ENCODE measurements around the gene ATP6V0D1.
A peak's percentile ranks its signal among the peaks of the same experiment; 100 is the strongest.
"Not testable (repeated sequence)": the region's sequence is repeated elsewhere in the genome, so short reads cannot be mapped to it uniquely, and the experiment has no call there.

ATP6V0D1 gene

DNA sequence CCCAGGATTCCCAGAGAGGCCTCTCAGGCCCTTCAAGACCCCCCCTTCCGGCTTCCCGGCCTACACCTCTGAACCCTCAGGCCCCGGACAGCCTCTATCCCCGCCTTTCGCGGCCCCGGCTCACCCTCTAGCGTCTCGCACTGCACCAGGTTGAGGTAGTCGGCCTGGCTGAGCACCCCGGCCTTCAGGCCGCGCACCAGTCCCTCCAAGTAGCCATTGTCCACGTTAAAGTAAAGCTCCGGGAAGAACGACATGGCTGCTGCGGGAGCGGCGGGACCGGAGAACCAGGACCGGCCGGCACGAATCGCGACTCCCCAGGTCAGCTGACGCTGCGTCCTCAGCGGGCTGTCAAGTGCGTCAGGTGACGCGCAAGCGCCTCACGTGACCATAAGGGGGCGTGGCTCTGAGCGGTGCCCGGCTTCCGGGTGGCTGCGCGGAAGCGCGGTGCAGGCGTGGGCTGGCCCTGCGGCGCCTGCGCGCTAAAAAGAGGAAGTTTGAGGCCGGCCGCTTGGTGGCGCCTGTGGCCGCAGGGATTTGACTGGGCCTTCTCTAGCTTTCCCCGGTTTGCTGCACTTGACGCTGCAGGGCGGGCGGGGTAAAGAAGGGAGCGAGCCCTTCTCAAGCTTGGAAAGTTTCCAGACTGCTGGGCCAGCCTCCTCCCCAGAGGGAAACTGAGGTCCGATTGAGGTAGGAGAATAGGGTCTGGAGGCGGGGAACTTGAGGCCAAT lies at the start of gene ATP6V0D1:
Gene ATP6V0D1 (minus strand): TSS at position 325 of the 728 bp plus-strand sequence. CDS start 71 bp downstream, at position 254.
- peak; percentile 98 for DNase-seq (ENCODE audit: low spot score)

DNA sequence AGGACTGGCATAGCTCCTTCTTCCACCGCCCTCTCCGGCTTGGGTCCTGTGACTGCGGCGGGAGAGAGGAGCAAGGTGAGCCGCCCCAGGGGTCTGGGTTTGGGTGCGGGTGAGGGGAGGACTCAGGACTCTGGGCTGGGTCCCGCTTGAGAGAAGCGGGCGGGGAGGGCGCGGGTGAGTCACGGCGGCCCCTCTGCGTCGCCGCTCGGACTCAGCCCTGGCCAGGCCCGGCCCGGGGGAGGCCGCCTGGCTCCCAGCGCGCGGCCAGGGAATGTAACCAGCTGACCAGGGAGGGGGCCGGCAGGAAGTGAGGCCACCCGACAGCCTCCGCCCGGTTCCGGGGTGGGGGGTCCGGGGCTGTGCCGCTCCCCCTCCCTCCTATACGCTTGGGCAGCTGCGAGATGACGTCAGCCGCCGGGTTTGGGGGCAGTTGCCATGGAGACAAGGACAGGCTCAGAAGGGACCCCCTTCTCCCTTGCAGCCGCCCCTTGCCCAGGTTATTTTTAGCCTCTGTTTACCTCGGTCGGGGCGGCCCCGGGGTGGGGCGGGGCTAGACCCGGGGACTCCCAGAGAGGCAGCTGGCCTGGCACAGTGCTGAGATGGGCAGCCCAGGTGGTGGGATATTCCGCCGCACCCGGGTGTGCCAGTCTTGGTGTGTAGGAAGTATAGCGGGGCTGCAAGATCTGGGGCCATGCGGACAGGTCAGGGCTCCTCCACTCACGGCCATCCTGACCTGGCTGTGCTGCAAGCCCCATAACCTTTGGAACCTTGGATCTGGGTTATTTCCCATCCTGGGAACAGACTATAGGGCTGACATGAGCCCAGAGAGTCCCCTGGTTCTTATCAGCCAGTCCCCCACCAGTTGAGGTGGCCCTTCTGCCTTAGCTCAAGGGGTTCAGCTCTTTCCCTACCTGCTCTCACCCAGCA lies 49.3 kb upstream of the ATP6V0D1 start:
- DNase-seq (ENCODE audit: low spot score), result peak; percentile 92

DNA sequence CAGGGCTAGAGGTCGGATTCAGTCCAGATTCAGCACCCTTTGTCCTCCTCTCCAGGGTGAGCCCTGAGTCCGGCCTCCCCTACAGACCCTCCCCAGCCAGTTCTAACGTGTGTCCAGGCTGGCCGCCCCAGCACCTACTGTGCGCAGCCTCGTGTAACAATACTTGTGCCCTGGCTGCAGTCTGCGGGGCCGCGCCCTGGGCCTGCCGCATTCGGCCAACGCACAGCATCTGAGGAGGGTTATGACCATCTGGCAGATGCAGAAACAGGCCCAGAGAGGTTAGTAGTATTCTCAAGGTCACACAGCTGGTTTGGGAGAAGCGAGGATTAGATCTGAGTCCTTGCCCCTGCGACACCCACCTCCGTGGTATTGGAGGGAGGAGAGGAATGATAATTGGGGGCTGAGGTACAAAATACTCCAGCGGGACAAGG lies 48.6 kb upstream of the ATP6V0D1 start:
- peak; percentile 81 for DNase-seq (ENCODE audit: low spot score)

DNA sequence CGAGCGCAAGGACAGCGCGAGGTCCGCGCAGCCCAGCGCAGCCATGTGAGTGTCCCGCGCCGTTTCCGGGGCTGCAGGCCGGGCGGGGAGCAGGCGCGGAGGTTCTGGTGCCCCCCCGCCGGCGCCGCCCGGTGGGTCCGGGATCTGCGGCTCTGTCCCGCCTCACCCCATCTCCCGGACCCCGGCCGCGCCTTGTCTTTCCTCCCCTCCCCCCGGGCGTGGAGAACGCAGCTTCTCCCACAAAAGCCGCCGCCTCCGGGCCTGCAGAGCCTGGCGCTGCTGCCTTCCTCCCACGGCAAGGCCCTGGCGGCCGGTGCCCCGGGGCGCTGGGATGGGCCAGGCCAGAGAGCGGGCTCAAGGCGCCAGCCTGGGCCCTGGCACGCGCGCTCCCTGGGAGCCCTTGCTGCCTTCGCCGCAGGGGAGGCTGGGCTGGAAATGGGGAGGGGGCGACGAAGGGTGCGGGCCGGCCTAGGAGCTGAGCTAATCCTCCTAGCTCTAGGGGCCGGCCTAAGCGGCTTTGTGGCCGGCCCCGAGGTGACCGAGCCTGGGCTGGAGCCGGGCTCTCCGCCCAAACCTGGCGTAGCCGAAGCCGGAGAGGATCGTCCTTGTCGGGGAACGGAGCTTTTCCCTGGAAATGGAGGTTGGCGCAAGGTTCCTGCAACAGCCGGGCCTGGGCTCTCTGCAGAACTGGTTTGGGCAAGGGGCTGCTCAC lies 48.1 kb upstream of the ATP6V0D1 start:
- peak; percentile 45 for DNase-seq (ENCODE audit: low spot score)

DNA sequence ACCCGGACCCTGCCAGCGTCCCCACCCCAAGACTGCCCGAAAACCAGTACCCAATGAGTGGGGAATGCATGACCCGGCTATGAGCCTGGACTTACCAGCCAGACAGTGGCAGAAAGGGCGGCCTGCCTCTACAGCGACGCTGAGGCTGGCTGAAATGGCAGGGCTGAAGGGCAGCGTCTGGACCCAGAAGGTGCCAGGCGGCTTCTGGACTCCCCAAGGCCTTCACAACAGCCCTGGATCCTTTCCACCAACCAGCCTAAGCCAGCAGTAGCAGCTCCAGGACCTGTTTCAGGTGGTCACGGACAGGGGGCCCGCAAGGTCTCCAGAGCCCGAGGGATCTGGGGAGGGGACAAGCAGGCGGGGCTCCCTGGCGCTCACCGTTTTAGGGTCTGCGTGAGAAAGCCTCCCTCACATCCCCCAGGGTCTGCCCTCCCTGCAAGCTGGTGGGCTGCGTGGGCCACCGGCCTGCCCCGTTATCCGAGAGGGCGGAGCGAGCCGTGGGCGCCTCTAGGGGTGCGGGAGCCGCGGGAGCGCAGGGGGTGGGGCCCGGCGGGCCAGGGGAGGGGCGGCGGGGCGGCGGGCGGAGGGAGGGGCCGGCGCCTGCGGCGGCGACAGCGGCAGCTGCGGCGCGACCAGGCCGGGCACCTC lies 47.4 kb upstream of the ATP6V0D1 start, which contains the start of gene RIPOR1:
Gene RIPOR1 (plus strand): TSS at position 608 of the 648 bp plus-strand sequence. CDS start 9,618 bp downstream, outside the sequence.
- DNase-seq (ENCODE audit: low spot score), result peak; percentile 66

DNA sequence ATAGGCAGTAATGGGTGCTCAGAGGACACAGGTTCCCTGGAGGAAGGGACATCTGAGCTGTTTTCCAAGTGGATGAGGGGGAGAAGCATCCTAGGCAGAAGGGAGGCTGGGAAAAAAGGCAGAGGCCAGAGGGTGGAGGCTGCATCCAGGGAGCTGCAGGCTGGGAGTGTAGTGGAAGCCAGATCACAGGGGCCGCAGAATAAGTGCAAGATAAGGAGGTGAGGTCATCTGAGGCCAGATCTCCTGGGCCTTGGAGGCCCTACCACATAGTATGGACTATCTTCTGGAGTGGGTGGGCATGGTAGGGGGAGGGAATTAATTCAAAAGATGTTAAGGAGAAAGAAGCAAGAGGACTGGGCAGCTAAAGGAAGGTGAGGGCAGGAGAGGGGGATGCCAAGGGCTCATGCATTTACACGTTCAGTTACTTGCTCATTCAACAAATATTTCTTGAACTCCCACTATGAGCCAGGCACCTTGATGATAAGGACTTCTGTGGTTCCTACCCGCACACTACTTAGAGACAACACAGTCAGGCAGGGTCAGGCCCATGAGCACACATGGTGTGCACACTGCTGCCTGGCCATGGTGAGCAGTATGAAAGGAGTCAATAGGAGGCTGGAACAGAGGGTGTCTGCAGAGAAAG lies 45.3 kb upstream of the ATP6V0D1 start:
- no peak for DNase-seq (ENCODE audit: low spot score)

DNA sequence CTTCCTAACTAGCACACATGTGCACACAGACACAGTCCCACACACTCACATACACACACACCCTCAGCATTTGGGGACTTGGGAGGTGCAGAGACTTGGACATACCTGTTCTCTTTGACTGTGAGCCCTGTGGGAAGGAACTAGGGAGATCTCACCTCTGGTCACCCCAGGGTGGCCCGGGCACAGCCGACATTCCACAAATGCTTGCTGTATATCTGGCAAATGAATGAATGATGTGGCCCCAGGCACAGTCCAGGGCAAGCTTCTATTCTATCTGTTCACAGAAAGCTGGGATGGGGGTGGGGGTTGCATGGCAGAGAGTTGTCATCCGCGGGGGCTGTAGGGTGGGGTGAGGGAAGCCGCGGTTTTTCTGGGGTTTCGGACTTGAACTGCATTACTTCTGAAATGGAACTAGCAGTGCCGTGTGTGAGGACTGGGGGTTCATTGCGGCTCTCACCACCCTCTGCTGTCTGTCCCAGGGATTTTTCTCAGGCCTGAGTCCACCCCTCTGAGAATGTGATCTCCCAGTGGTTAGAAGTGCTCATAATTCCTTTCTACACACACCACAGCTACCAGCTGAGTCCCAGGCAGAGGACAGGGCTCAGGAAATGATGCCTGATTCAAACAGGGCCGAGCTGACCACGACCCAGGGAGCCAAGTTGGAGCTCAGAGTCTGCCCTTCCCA lies 44.4 kb upstream of the ATP6V0D1 start:
- DNase-seq (ENCODE audit: low spot score), result peak; percentile 14

DNA sequence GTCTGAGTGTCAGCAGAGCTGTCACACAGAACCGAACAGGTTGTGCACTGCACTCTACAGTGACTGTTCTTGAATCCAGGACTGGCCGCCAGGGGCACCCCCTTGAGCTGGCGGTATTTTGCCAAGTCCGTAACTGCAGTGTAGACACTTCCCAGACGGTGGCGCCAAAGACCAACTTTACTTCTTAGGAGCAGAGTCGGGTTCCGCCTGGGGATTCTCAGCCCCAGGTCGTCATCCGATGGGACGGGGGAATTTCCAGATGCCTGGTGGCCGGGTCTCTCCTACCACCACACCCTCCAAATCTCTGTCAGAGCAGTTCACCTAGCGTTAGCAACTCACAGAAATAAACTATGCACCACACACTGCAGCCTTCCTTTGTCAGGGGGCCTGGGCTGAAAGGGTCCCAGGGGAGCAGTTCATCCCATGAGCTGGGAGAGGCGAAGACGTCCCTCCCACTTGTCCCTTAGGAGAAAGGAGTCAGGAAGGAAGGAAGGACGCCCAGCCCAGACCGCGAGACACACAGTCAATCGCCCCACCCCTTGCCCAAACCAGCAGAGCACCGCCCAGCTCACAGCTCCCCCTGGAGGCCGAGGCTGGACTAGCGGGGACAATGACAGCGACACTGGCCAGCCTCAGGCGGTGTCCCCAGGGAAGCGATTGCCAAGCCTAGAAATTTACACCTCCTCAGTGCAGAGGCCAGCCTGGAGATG lies 40.3 kb upstream of the ATP6V0D1 start:
- DNase-seq (ENCODE audit: low spot score), result peak; percentile 99

DNA sequence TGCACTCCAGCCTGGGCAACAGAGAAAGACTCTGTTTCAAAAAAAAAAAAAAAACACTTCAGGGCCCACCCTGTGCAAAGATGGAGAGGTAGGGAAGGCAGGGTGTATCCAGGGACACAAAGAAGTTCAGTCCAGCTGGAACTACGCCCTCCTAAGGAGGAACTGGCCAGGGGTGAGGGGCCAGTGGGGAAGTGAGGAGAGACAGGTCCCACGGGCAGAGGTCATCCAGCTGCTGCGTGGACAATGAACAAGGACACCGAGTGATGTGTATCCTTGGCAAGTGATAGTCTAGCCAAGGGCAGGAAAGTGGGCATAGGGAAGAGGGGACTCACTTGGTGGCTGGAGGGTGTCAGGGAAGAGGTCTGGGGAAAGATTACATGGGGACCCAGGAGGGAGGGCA lies 38.3 kb upstream of the ATP6V0D1 start:
- DNase-seq (ENCODE audit: low spot score), result no peak

DNA sequence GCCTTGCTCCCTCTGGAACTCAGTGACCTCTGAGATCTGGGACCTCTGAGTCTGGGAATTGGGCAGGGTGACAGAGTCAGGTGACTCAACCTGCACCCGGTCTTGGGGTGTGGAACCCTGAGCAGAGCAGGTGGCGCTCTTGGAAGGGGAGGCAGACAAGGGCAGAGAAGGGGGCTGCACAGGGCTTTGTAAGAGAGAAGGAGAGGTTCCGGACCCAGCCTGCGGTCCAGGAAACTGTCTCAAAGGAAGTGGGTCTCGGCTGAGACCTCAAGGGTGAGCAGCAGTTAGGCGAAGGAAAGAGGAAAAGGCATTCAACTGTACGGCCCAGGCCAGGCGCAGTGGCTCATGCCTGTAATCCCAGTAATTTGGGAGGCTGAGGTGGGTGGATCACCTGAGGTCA lies 37.7 kb upstream of the ATP6V0D1 start:
- DNase-seq (ENCODE audit: low spot score), result no peak

DNA sequence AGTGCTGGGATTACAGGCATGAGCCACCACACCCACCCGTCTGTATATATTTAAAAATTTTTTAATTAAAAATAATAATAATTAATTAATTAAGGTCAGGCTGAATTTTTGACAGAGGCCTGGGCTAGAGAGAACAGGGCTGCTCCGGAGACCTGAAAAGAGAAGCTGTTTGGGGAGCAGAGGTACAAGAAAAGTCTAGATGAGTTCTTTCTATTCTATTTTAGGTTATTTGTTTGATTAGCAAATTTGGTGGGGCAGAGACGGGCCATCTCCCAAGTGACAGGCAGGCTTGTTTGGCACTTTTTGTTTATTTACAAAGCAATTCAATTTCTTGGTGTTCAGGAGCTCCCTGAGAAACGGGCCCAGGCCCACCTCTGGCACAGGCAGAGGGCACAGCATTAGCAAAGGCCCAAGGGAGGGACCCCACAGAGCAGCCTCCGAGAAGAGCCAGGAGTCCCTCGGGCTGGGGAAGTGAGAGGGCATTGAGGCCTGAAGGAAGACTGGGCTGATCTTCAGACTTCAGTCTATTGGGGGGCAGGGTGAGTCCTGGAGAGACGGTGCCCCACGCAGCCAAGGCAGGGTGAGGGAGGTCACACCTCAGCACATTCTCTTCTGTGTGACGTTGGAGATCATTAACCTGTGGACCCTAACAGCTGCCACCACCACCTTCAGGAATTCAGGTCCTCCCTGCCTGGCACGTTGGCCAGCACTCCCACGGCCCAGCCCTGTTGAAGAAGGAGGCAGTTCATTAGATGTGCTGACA lies 36.9 kb upstream of the ATP6V0D1 start:
- DNase-seq (ENCODE audit: low spot score), result peak; percentile 84

DNA sequence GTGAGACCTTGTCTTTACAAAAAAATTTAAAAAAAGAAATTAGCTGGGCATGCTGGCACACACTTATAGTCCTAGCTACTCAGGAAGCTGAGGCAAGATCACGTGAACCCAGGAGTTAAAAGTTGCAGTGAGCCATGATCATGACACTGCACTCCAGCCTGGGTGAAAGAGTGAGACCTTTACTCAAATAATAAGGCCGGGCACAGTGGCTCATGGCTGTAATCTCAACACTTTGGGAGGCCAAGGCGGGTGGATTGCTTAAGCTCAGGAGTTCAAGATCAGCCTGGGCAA lies 36.1 kb upstream of the ATP6V0D1 start:
- no peak for DNase-seq (ENCODE audit: low spot score)

DNA sequence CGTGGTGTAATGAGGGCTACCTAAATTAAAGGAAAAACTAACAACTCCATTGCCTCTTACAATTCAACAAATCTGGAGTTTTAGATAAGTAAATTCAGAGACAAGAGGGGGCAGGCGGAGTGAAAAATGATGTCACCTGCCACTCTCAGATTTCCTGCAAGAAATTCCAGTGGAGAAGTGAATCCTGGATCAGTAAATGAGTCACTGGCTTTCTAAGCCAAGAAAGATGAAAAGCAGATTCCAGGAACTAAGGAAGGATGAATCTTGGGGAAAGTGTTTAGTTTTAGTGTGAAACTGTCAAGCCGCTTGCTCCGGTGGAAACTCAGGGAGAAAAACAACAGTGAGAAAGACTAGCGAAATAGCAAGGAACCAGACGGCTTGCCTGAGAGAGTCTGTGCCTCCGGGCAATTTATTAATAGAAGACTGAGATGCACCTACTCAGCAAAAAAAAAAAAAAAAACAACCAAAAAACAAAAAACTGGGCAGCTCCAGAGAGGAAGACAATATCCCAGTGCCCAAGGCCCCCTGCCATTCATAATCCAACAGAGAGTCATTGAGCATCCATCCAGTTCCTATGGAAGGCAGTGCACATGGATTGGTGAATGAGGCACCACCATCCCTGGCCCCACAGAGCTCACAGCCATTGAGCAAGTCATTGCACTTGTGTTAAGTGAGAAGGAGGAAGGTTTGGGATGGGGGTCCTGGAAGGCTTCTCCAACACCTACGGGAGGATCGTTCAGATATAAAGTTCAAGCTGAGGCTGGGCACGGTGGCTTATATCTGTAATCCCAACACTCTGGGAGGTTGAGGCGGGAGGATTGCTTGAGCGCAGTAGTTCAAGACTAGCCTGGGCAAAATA lies 35.6 kb upstream of the ATP6V0D1 start:
- no peak for DNase-seq (ENCODE audit: low spot score)

DNA sequence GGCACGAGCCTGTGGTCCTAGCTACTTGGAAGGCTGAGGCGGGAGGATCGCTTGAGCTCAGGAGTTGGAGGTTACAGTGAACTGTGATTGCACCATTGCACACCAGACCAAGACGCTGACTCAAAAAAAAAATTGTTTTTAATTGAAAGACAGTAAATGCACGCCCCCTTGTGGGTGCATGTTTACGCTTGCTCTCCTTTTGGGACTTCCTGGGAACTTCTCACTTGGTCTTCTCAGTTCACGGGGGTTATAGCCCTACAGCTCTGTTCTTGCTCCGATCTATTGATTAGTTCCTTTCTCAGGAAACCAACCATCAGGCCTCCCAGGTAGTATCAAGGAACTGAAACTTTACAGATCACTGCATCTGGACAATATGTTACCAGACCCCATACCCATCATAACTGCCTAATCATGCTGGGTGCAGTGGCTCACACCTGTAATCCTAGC lies 33.4 kb upstream of the ATP6V0D1 start:
- peak; percentile 95 for DNase-seq (ENCODE audit: low spot score)

DNA sequence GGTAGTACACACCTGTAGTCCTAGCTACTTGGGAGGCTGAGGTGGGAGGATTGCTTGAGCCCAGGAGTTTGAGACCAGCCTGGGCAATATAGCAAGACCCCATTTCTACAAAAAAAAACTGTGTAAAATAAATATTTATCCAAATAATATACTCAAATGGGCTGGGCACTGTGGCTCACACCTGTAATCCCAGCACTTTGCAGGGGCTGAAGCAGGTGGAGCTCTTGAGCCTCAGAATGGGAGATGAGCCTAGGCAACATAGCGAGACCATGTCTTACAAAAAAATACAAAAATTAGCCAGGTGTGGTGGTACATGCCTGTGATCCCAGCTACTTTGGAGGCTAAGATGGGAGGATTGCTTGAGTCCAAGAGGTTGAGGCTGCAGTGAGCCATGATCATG lies 32.9 kb upstream of the ATP6V0D1 start:
- DNase-seq (ENCODE audit: low spot score), result not testable (repeated sequence)

DNA sequence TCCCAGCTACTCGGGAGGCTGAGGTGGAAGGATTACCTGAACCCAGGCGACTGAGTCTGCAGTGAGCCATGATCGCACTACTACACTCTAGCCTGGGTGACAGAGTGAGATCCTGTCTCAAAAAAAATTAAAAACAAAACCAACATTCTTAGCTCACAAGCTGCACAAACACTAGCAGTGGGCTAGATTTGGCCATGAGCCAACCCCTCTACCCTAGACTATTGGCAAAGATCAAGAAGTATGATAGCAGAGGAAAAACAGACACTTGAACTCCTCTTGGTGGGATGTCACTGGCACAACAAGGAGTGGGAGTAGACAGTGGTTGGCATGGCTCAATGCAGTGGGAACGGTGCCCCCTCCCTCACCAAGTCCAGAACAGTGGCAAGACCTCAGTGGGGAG lies 28.1 kb upstream of the ATP6V0D1 start:
- no peak for DNase-seq (ENCODE audit: low spot score)

DNA sequence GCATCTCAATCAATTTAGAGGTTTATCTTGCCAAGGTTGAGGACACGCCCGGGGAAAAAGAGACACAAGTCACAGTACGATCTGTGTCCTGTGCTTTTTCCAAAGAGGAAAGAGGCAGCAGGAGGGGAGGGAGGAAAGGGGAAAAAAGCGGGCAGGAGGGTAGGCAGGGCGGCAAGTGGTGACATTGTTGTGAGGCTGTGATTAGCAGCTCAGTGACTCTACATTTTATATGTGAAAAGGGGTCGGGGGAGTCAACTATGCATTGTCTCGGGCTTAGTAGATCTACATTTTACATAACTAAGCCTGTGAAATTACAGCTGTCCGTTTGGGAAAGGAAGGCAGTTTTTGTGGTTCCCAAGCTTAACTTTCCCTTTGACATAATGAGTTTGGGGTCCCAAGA lies 25.5 kb upstream of the ATP6V0D1 start:
- DNase-seq (ENCODE audit: low spot score), result no peak
